HepG2 (cell line): ENCODE measurements around the gene WDR35. TPM values are rescaled to one million over a fixed set of nuclear protein-coding genes. Genes with fewer than 3 reads are reported as not detected.

ENCODE experiments used
- ATAC-seq: fragments of 200-7000 bp; cut with Tn5 transposase; 3 replicates; pipeline ENCODE4 v1.9.1; 2020; ENCODE audit warnings: mild to moderate bottlenecking, moderate library complexity
- BruUV-seq: library from RNA; stranded (reverse); fragments of 400-500 nt; replicated peaks from 2 replicates; lab custom pipeline; 2021; lab: Mats Ljungman, UMichigan
- CTCF ChIA-PET: fragments of 300-600 bp; formaldehyde crosslinking; extraction: SDS; loops from one replicate; lab custom pipeline; 2021; ENCODE audit warnings: low total read pairs, inconsistent platforms, low intra/inter-chr PET ratio; lab: Yijun Ruan, JAX
- POLR2A ChIA-PET: fragments of 350-600 bp; sonication (Branson Sonifier 250); formaldehyde crosslinking; loops from one replicate; lab custom pipeline; 2020; ENCODE audit warnings: antibody characterized with exemption, inconsistent platforms; lab: Yijun Ruan, JAX
- DNase-seq: peaks from one replicate; pipeline ENCODE4 v3.0.0-alpha.2; 2015; ENCODE audit warnings: low spot score
- FAIRE-seq: peaks from 3 replicates; lab custom pipeline; 2011; peaks lifted over from hg19 to GRCh38; lab: Jason Lieb, UNC
- H2AFZ ChIP-seq: one replicate; pipeline ENCODE4 v1.6.1; 2011; ENCODE audit warnings: low read length, inconsistent platforms
- H3K27ac ChIP-seq: fragments of 300-600 bp; 3 replicates; pipeline ENCODE4 v1.8.0; 2011; ENCODE audit warnings: mixed run types, mild to moderate bottlenecking, mixed read lengths, low read length, inconsistent platforms; ENCODE audit not compliant: insufficient read depth; ENCODE audit errors: extremely low read length
- H3K27me3 ChIP-seq, 2 experiments: fragments of 200-600 bp in 1 of 2; 2 replicates in 1 of 2; 3 replicates in 1 of 2; pipeline versions ENCODE4 v1.6.0 to v1.8.0; 2011; ENCODE audit warnings: low read length in 2 of 2, mild to moderate bottlenecking in 2 of 2, moderate library complexity in 2 of 2, inconsistent platforms in 1 of 2; ENCODE audit not compliant: insufficient read depth in 2 of 2, control insufficient read depth in 1 of 2
- H3K36me3 ChIP-seq, 2 experiments: fragments of 200-600 bp in 1 of 2; replicated peaks in 1 of 2; 2 replicates in 1 of 2; 3 replicates in 1 of 2; pipeline versions ENCODE4 v1.5.1 to v1.8.0; 2011; ENCODE audit warnings: low read length in 2 of 2, inconsistent platforms in 1 of 2; ENCODE audit not compliant: insufficient read depth in 2 of 2, control insufficient read depth in 1 of 2
- H3K4me1 ChIP-seq: 2 replicates; pipeline ENCODE4 v1.5.1; 2012; ENCODE audit warnings: low read length, inconsistent platforms; ENCODE audit not compliant: insufficient read depth
- H3K4me2 ChIP-seq: 2 replicates; pipeline ENCODE4 v1.6.0; 2011; ENCODE audit warnings: low read depth, low read length, inconsistent platforms
- H3K4me3 ChIP-seq, 3 experiments: fragments of 200-600 bp in 1 of 3; sonication (generic), shearing (Covaris generic) in 1 of 3; replicated peaks in 1 of 3; 2 replicates each; pipeline ENCODE4 v1.5.1; 2011 to 2016; ENCODE audit warnings: low read length in 3 of 3, inconsistent platforms in 2 of 3, low read depth in 2 of 3, mild to moderate bottlenecking in 2 of 3, control low read depth in 1 of 3, mixed read lengths in 1 of 3; ENCODE audit not compliant: insufficient read depth in 1 of 3
- H3K79me2 ChIP-seq: one replicate; pipeline ENCODE4 v1.6.1; 2011; ENCODE audit warnings: low read length, inconsistent platforms; ENCODE audit not compliant: insufficient read depth
- H3K9ac ChIP-seq: 2 replicates; pipeline ENCODE4 v1.6.0; 2011; ENCODE audit warnings: mild to moderate bottlenecking, low read depth, low read length, inconsistent platforms; ENCODE audit not compliant: insufficient read depth
- H3K9me3 ChIP-seq: 2 replicates; pipeline ENCODE4 v1.5.1; 2012; ENCODE audit warnings: mild to moderate bottlenecking, low read length
- H4K20me1 ChIP-seq: 2 replicates; pipeline ENCODE4 v1.6.0; 2011; ENCODE audit warnings: inconsistent platforms, mild to moderate bottlenecking, low read length, moderate library complexity; ENCODE audit not compliant: insufficient read depth
- JUND ChIP-seq: sonication (generic); formaldehyde crosslinking; IDR thresholded peaks from 2 replicates; pipeline ENCODE4 v1.8.0; 2022; ENCODE audit warnings: mild to moderate bottlenecking, missing genetic modification reagents
- NFE2L1 ChIP-seq: sonication (generic); formaldehyde crosslinking; IDR thresholded peaks from 2 replicates; pipeline ENCODE4 v1.4.0; 2020; ENCODE audit warnings: missing genetic modification reagents, mild to moderate bottlenecking, borderline replicate concordance
- RNF2 ChIP-seq: fragments of 450-650 bp; conservative IDR thresholded peaks from 2 replicates; pipeline ENCODE4 v1.6.1; 2016; ENCODE audit warnings: low read depth
- SMAD3 ChIP-seq: sonication (generic); formaldehyde crosslinking; IDR thresholded peaks from 2 replicates; pipeline ENCODE4 v1.4.0; 2020; ENCODE audit warnings: missing genetic modification reagents
- SNAI1 ChIP-seq: sonication (generic); formaldehyde crosslinking; IDR thresholded peaks from 2 replicates; pipeline ENCODE4 v1.5.0; 2020; ENCODE audit warnings: mild to moderate bottlenecking, missing genetic modification reagents, borderline replicate concordance
- SRY ChIP-seq: sonication (generic); formaldehyde crosslinking; IDR thresholded peaks from 2 replicates; pipeline ENCODE4 v1.8.0; 2022; ENCODE audit warnings: mild to moderate bottlenecking, missing genetic modification reagents
- ZNF17 ChIP-seq: sonication (generic); formaldehyde crosslinking; IDR thresholded peaks from 2 replicates; pipeline ENCODE4 v1.5.0; 2020; ENCODE audit warnings: mild to moderate bottlenecking, missing genetic modification reagents
- ZNF431 ChIP-seq: sonication (generic); formaldehyde crosslinking; IDR thresholded peaks from 2 replicates; pipeline ENCODE4 v1.9.0; 2022; ENCODE audit warnings: missing genetic modification reagents, low read depth, mild to moderate bottlenecking, borderline replicate concordance
- WGBS: methylation state at CpG from one replicate; pipeline ENCODE4 v1.1.6; 2017; ENCODE audit warnings: low lambda C conversion rate; 5-methylcytosine and 5-hydroxymethylcytosine counted together
- in situ Hi-C: cut with HindIII; loops from 2 replicates; pipeline ENCODE4 v1.10.0; 2017; ENCODE audit warnings: low pct_unique_long_range_greater_than_20kb; ENCODE audit not compliant: extremely low pct_ligation_motif_present
- intact Hi-C: fragments of 100-400 bp; cut with micrococcal nuclease; formaldehyde crosslinking; loops from one replicate; pipeline ENCODE4 v1.10.0; 2022; ENCODE audit not compliant: unreplicated experiment
- polyA plus RNA-seq, 8 experiments: library from polyadenylated mRNA; depleted of rRNA in 3 of 8; stranded (reverse) in 7 of 8; unstranded in 1 of 8; fragments of >200 nt; fragmentation: Illumina TruSeq in 4 of 8; extraction: Trizol in 4 of 8; gene quantifications; 2 replicates each; pipeline versions ENCODE4 v1.2.1 to v1.2.3, GENCODE V29; 2011 to 2016; ENCODE audit warnings: low read depth in 4 of 8, missing spikeins in 1 of 8, mixed read lengths in 1 of 8; ENCODE audit not compliant: insufficient read depth in 1 of 8
- total RNA-seq, 5 experiments: library from RNA; depleted of rRNA; stranded (reverse); fragments of >200 nt; fragmentation: Illumina TruSeq; extraction: Trizol; gene quantifications; 2 replicates each; pipeline ENCODE4 v1.2.3, GENCODE V29; 2016; ENCODE audit warnings: low read depth in 1 of 5
- TF ChIP-seq, protein P1 (sequence below): sonication (generic); formaldehyde crosslinking; IDR thresholded peaks from one replicate; pipeline ENCODE4 v1.5.1; 2020; ENCODE audit warnings: mild to moderate bottlenecking, missing genetic modification reagents; ENCODE audit errors: not compliant biosample characterization
- TF ChIP-seq, protein P2 (sequence below): sonication (generic); formaldehyde crosslinking; IDR thresholded peaks from 2 replicates; pipeline ENCODE4 v1.4.0; 2020; ENCODE audit warnings: missing genetic modification reagents

The WDR35 gene
- total and polyA plus RNA-seq, 2 of the 13 experiments (the other 11 are each of a cell fraction or from before 2014, with no cell fraction given): 11.1 to 19.6 TPM

DNA sequence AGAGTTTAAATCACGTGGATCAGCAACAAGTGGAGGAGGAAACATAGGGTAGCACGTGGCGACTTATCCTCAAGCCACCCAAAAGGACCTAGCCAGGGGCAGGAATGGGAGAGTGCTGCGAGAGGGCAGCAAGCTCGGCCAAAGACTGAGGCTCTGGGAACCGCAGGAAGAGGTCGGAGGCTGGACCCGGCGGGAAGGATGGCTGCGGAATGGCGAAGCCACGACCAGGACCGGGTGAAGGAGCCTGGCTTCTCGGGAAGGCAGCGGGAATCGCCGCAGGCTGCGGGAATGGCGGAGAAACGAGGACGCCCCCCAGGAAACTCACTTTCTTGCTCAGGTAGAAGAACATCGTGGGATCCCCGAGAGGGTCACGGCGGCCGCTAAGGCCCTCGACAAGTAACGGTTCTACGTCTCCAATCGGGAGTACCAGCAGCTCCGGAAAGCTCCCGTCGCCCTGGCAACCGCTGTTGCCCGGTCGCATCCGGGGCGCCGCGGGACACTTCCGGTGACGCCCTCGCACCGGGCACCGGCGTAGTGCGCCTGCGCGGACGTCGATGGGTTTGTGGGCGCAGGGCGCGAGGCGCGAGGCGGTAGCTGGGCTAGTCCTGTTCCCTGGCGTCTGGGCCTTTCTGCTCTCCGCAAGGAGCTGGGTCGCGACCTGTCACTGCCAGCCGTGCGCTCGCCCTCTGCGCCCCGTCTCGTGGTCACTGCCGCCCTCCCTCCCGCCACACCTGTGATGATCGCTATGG is at the start of gene WDR35 (continued):
- TF ChIP-seq, protein P1, sequence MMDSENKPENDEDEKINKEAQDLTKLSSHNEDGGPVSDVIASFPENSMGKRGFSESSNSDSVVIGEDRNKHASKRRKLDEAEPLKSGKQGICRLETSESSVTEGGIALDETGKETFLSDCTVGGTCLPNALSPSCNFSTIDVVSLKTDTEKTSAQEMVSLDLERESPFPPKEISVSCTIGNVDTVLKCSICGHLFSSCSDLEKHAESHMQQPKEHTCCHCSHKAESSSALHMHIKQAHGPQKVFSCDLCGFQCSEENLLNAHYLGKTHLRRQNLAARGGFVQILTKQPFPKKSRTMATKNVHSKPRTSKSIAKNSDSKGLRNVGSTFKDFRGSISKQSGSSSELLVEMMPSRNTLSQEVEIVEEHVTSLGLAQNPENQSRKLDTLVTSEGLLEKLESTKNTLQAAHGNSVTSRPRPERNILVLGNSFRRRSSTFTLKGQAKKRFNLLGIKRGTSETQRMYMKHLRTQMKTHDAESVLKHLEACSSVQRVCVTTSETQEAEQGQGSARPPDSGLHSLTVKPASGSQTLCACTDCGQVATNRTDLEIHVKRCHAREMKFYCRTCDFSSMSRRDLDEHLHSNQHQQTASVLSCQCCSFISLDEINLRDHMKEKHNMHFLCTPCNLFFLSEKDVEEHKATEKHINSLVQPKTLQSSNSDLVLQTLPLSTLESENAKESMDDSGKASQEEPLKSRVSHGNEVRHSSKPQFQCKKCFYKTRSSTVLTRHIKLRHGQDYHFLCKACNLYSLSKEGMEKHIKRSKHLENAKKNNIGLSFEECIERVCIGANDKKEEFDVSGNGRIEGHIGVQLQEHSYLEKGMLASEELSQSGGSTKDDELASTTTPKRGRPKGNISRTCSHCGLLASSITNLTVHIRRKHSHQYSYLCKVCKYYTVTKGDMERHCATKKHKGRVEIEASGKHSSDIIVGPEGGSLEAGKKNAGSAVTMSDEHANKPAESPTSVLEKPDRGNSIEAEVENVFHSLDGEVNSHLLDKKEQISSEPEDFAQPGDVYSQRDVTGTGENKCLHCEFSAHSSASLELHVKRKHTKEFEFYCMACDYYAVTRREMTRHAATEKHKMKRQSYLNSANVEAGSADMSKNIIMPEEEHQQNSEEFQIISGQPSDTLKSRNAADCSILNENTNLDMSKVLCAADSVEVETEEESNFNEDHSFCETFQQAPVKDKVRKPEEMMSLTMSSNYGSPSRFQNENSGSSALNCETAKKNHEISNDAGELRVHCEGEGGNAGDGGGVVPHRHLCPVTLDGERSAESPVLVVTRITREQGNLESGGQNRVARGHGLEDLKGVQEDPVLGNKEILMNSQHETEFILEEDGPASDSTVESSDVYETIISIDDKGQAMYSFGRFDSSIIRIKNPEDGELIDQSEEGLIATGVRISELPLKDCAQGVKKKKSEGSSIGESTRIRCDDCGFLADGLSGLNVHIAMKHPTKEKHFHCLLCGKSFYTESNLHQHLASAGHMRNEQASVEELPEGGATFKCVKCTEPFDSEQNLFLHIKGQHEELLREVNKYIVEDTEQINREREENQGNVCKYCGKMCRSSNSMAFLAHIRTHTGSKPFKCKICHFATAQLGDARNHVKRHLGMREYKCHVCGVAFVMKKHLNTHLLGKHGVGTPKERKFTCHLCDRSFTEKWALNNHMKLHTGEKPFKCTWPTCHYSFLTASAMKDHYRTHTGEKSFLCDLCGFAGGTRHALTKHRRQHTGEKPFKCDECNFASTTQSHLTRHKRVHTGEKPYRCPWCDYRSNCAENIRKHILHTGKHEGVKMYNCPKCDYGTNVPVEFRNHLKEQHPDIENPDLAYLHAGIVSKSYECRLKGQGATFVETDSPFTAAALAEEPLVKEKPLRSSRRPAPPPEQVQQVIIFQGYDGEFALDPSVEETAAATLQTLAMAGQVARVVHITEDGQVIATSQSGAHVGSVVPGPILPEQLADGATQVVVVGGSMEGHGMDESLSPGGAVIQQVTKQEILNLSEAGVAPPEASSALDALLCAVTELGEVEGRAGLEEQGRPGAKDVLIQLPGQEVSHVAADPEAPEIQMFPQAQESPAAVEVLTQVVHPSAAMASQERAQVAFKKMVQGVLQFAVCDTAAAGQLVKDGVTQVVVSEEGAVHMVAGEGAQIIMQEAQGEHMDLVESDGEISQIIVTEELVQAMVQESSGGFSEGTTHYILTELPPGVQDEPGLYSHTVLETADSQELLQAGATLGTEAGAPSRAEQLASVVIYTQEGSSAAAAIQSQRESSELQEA (CRISPR knock-in tag): peak; percentile 96
- TF ChIP-seq RNF2: peak; percentile 72; the same call in 1 of the 2 replicates
- TF ChIP-seq, all 625 proteins: peak for 398

- no peak overlapping the region for H3K4me3 ChIP-seq
- H3K4me2 ChIP-seq: no peak overlapping the region
- H3K27me3 ChIP-seq: no peaks in the 10 kb centered on the region
- DNase-seq: no peak
- no peak for ATAC-seq
- H3K4me1 ChIP-seq: 0 out of 2 replicates have a peak, but pooled peaks cover 9% of the 10 kb centered on the region
- no TSS peak for BruUV-seq
- H3K79me2 ChIP-seq: peaks cover 34% of the 10 kb centered on the region
- in situ Hi-C loops (no loop called here), intact Hi-C loops (no loop called here)
- peaks cover 16% of the 10 kb centered on the region for H4K20me1 ChIP-seq
- no peak overlapping the region for H3K9ac ChIP-seq
- H3K36me3 ChIP-seq: peaks cover 43 to 92% of the 10 kb centered on the region in 2 experiments
- FAIRE-seq: no peak
- TF ChIP-seq SMAD3 (CRISPR knock-in tag): no peak
- no peak for TF ChIP-seq ZNF17
- TF ChIP-seq SRY (CRISPR knock-in tag): no peak
- TF ChIP-seq NFE2L1 (CRISPR knock-in tag): no peak
- TF ChIP-seq JUND (CRISPR knock-in tag): no peak
- TF ChIP-seq, protein P2, sequence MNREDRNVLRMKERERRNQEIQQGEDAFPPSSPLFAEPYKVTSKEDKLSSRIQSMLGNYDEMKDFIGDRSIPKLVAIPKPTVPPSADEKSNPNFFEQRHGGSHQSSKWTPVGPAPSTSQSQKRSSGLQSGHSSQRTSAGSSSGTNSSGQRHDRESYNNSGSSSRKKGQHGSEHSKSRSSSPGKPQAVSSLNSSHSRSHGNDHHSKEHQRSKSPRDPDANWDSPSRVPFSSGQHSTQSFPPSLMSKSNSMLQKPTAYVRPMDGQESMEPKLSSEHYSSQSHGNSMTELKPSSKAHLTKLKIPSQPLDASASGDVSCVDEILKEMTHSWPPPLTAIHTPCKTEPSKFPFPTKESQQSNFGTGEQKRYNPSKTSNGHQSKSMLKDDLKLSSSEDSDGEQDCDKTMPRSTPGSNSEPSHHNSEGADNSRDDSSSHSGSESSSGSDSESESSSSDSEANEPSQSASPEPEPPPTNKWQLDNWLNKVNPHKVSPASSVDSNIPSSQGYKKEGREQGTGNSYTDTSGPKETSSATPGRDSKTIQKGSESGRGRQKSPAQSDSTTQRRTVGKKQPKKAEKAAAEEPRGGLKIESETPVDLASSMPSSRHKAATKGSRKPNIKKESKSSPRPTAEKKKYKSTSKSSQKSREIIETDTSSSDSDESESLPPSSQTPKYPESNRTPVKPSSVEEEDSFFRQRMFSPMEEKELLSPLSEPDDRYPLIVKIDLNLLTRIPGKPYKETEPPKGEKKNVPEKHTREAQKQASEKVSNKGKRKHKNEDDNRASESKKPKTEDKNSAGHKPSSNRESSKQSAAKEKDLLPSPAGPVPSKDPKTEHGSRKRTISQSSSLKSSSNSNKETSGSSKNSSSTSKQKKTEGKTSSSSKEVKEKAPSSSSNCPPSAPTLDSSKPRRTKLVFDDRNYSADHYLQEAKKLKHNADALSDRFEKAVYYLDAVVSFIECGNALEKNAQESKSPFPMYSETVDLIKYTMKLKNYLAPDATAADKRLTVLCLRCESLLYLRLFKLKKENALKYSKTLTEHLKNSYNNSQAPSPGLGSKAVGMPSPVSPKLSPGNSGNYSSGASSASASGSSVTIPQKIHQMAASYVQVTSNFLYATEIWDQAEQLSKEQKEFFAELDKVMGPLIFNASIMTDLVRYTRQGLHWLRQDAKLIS (CRISPR knock-in tag): no peak
- no peak for TF ChIP-seq ZNF431 (CRISPR knock-in tag)
- TF ChIP-seq SNAI1 (CRISPR knock-in tag): no peak
- H3K27ac ChIP-seq: no peak overlapping the region
- ChIA-PET CTCF (no interaction called here), POLR2A (interaction anchor here (1.4 kb wide), 1 partner anchor 14 kb away, joined by 10 read pairs; the partner anchor contains the start of gene LAPTM4A)
- no peaks in the 10 kb centered on the region for H3K9me3 ChIP-seq
- no peak overlapping the region for H2AFZ ChIP-seq
- 95% methylated on average over 2 of the region's 2 CpGs for WGBS
Observed at GRCh38 chr2:20037660-20038059, 47.8 kb upstream of the WDR35 start.
